PC-9 (cell line): ENCODE measurements around the gene KLHL10.

Experiments
- CTCF ChIP-seq: fragments of 200-600 bp; sonication (generic); conservative IDR thresholded peaks from 2 replicates; pipeline ENCODE4 v1.6.1; 2017; ENCODE audit warnings: mixed run types, antibody characterized with exemption, mild to moderate bottlenecking, moderate library complexity
- EZH2 ChIP-seq: fragments of 200-600 bp; sonication (generic); IDR thresholded peaks from 2 replicates; pipeline ENCODE4 v1.8.0; 2017; ENCODE audit warnings: antibody characterized with exemption, low read depth

- no peak for TF ChIP-seq CTCF
- TF ChIP-seq EZH2: no peak
Measured at GRCh38 chr17:41810659-41811548, 26.7 kb upstream of the KLHL10 start.
